NCI-H345 treated with DMSO at 0.1 percent for 48 hours (cell line): Measurements from ENCODE around the gene PRSS36.
"Not testable (repeated sequence)": the region's sequence is repeated elsewhere in the genome, so short reads cannot be mapped to it uniquely, and the experiment has no call there.

Source experiments
- DNase-seq: peaks from one replicate; lab custom pipeline; 2025; ENCODE audit not compliant: unreplicated experiment; lab: John Stamatoyannopoulos, UW

PRSS36 gene

GRCh38 chr16:31106509-31107464 lies 43.1 kb downstream of the PRSS36 start:
- no peak for DNase-seq

- peak; percentile 23 for DNase-seq
Measured at GRCh38 chr16:31105677-31106213, 44.1 kb downstream of the PRSS36 start.

- not testable (repeated sequence) for DNase-seq
Measured at GRCh38 chr16:31100876-31101641, 48.8 kb downstream of the PRSS36 start.

GRCh38 chr16:31099860-31100638 lies 49.8 kb downstream of the PRSS36 start:
- DNase-seq: no peak

GRCh38 chr16:31094424-31095120 lies 55.3 kb downstream of the PRSS36 start, which contains the start of gene VKORC1:
VKORC1 (minus strand) TSS chr16:31094797; CDS start chr16:31094729, 68 bp downstream.
- peak; percentile 99 for DNase-seq

GRCh38 chr16:31094088-31094423 lies 55.8 kb downstream of the PRSS36 start:
- no peak for DNase-seq

- DNase-seq: no peak
Measured at GRCh38 chr16:31093132-31093703, 56.6 kb downstream of the PRSS36 start.

GRCh38 chr16:31092330-31092729 lies 57.5 kb downstream of the PRSS36 start:
- no peak for DNase-seq

- no peak for DNase-seq
Measured at GRCh38 chr16:31090540-31090939, 59.3 kb downstream of the PRSS36 start.

- DNase-seq: no peak
Measured at GRCh38 chr16:31089199-31089598, 60.7 kb downstream of the PRSS36 start.
